GM19193 (cell line): ENCODE results near the gene TMEM181.

Source experiments
- POLR2A ChIP-seq: IDR thresholded peaks from 4 replicates; pipeline ENCODE4 v1.6.1; 2011; ENCODE audit not compliant: insufficient read depth, insufficient read length; ENCODE audit errors: extremely low read depth

TMEM181 gene

GRCh38 chr6:158622545-158623190, 62.8 kb downstream of the TMEM181 start:
- TF ChIP-seq POLR2A, result no peak

- TF ChIP-seq POLR2A, result no peak
Measured at GRCh38 chr6:158624684-158625682, 65.1 kb downstream of the TMEM181 start.

GRCh38 chr6:158625881-158626305, 66.0 kb downstream of the TMEM181 start:
- TF ChIP-seq POLR2A, result no peak

- no peak for TF ChIP-seq POLR2A
Measured at GRCh38 chr6:158626360-158627167, 66.7 kb downstream of the TMEM181 start.

GRCh38 chr6:158627168-158627939, 67.5 kb downstream of the TMEM181 start:
- TF ChIP-seq POLR2A, result no peak

- TF ChIP-seq POLR2A, result no peak
Measured at GRCh38 chr6:158627940-158628211, 68.0 kb downstream of the TMEM181 start.

GRCh38 chr6:158628542-158628941, 68.7 kb downstream of the TMEM181 start:
- no peak for TF ChIP-seq POLR2A

GRCh38 chr6:158629367-158630221, 69.7 kb downstream of the TMEM181 start:
- no peak for TF ChIP-seq POLR2A

- no peak for TF ChIP-seq POLR2A
Measured at GRCh38 chr6:158630938-158631616, 71.2 kb downstream of the TMEM181 start.

GRCh38 chr6:158631678-158632537, 72.0 kb downstream of the TMEM181 start:
- no peak for TF ChIP-seq POLR2A

- no peak for TF ChIP-seq POLR2A
Measured at GRCh38 chr6:158633127-158633526, 73.2 kb downstream of the TMEM181 start.

- TF ChIP-seq POLR2A, result no peak
Measured at GRCh38 chr6:158634695-158635426, 75.0 kb downstream of the TMEM181 start.
